SU-DHL-6 (cell line): ENCODE data around the gene ALKBH6.
A peak's percentile ranks its signal among the peaks of the same experiment; 100 is the strongest.

Source experiments
- H2AFZ ChIP-seq: fragments of 200-600 bp; sonication (generic); 2 replicates; pipeline ENCODE4 v1.6.1; 2014; ENCODE audit warnings: low read depth, mild to moderate bottlenecking, moderate library complexity, mixed read lengths, antibody characterized with exemption, low read length; ENCODE audit not compliant: severe bottlenecking
- H3F3A ChIP-seq: fragments of 200-600 bp; shearing (Covaris generic); 2 replicates; pipeline ENCODE4 v1.6.0; 2016; ENCODE audit warnings: antibody characterized with exemption, mild to moderate bottlenecking; ENCODE audit not compliant: insufficient read depth
- H3K27ac ChIP-seq: fragments of 200-600 bp; sonication (generic); 2 replicates; pipeline ENCODE4 v1.5.1; 2016; ENCODE audit warnings: low read depth, mild to moderate bottlenecking, low read length, moderate library complexity, mixed read lengths
- H3K27me3 ChIP-seq: fragments of 200-600 bp; sonication (generic), shearing (Covaris generic); 2 replicates; pipeline ENCODE4 v1.6.0; 2014; ENCODE audit warnings: mild to moderate bottlenecking, low read length
- H3K36me3 ChIP-seq: fragments of 200-600 bp; sonication (generic); 2 replicates; pipeline ENCODE4 v1.6.1; 2014; ENCODE audit warnings: mild to moderate bottlenecking, low read length, mixed read lengths
- H3K4me2 ChIP-seq: fragments of 300-600, 200-600 bp; shearing (Covaris generic), sonication (generic); 2 replicates; pipeline ENCODE4 v1.6.0; 2014; ENCODE audit warnings: low read length, low read depth, mild to moderate bottlenecking; ENCODE audit not compliant: poor library complexity, severe bottlenecking
- H3K4me3 ChIP-seq: fragments of 200-600 bp; sonication (generic); 2 replicates; pipeline ENCODE4 v1.5.1; 2014; ENCODE audit warnings: antibody characterized with exemption, low read length, mild to moderate bottlenecking, mixed read lengths; ENCODE audit not compliant: insufficient read depth, poor library complexity, severe bottlenecking
- H3K79me2 ChIP-seq: fragments of 200-600 bp; sonication (generic); 2 replicates; pipeline ENCODE4 v1.6.1; 2014; ENCODE audit warnings: mild to moderate bottlenecking, low read length, moderate library complexity; ENCODE audit not compliant: insufficient read depth
- H3K9ac ChIP-seq: fragments of 200-600 bp; sonication (generic); 2 replicates; pipeline ENCODE4 v1.7.0; 2014; ENCODE audit warnings: mild to moderate bottlenecking, low read length
- H3K9me2 ChIP-seq: fragments of 200-600 bp; sonication (generic); replicated peaks from 2 replicates; pipeline ENCODE4 v1.6.1; 2014; ENCODE audit warnings: low read length; ENCODE audit not compliant: insufficient read depth
- H3K9me3 ChIP-seq: fragments of 200-600 bp; sonication (generic); 2 replicates; pipeline ENCODE4 v1.6.1; 2014; ENCODE audit warnings: low read length, mixed read lengths; ENCODE audit not compliant: insufficient read depth
- H4K20me1 ChIP-seq: fragments of 200-600 bp; sonication (generic); 2 replicates; pipeline ENCODE4 v1.6.1; 2014; ENCODE audit warnings: low read depth, mild to moderate bottlenecking, antibody characterized with exemption, low read length, moderate library complexity, mixed read lengths
- EZH2phosphoT487 ChIP-seq: fragments of 200-600 bp; sonication (generic), shearing (Covaris generic); conservative IDR thresholded peaks from 2 replicates; pipeline ENCODE4 v1.6.1; 2018; ENCODE audit warnings: mild to moderate bottlenecking, antibody characterized with exemption, low read length, moderate library complexity, mixed read lengths
- TF ChIP-seq, protein P1 (sequence below): fragments of 200-600 bp; sonication (generic); IDR thresholded peaks from one replicate; pipeline ENCODE4 v1.5.1; 2017; ENCODE audit warnings: antibody characterized with exemption, mild to moderate bottlenecking, low read length, moderate library complexity; ENCODE audit not compliant: insufficient read depth, poor library complexity, severe bottlenecking

ALKBH6 gene

DNA sequence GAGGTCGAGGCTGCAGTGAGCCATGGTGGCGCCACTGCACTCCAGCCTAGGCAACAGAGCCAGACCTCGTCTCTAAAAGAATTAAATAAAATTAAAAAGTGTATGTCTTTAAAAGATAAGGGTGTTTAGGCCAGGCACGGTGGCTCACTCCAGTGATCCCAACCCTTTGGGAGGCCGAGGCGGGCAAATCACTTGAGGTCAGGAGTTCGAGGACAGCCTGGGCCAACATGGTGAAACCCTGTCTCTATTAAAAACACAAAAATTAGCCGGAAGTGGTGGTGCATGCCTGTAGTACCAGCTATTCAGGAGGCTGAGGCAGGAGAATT, 26.5 kb downstream of the ALKBH6 start:
- Histone ChIP-seq H3K27me3 (no peaks in the 10 kb centered on the region), H2AFZ (peak overlapping the region; percentile 88), H3K79me2 (no peaks in the 10 kb centered on the region), H3K4me2 (peak overlapping the region; percentile 74), H3K9ac (peak overlapping the region; percentile 60), H4K20me1 (no peaks in the 10 kb centered on the region), H3K9me3 (no peaks in the 10 kb centered on the region), H3K27ac (no peak overlapping the region), H3K9me2 (no peaks in the 10 kb centered on the region), H3F3A (no peaks in the 10 kb centered on the region), H3K4me3 (peak overlapping the region; percentile 56), H3K36me3 (no peaks in the 10 kb centered on the region)
- TF ChIP-seq, protein P1, sequence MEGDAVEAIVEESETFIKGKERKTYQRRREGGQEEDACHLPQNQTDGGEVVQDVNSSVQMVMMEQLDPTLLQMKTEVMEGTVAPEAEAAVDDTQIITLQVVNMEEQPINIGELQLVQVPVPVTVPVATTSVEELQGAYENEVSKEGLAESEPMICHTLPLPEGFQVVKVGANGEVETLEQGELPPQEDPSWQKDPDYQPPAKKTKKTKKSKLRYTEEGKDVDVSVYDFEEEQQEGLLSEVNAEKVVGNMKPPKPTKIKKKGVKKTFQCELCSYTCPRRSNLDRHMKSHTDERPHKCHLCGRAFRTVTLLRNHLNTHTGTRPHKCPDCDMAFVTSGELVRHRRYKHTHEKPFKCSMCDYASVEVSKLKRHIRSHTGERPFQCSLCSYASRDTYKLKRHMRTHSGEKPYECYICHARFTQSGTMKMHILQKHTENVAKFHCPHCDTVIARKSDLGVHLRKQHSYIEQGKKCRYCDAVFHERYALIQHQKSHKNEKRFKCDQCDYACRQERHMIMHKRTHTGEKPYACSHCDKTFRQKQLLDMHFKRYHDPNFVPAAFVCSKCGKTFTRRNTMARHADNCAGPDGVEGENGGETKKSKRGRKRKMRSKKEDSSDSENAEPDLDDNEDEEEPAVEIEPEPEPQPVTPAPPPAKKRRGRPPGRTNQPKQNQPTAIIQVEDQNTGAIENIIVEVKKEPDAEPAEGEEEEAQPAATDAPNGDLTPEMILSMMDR: no peak
- TF ChIP-seq EZH2phosphoT487: no peak

DNA sequence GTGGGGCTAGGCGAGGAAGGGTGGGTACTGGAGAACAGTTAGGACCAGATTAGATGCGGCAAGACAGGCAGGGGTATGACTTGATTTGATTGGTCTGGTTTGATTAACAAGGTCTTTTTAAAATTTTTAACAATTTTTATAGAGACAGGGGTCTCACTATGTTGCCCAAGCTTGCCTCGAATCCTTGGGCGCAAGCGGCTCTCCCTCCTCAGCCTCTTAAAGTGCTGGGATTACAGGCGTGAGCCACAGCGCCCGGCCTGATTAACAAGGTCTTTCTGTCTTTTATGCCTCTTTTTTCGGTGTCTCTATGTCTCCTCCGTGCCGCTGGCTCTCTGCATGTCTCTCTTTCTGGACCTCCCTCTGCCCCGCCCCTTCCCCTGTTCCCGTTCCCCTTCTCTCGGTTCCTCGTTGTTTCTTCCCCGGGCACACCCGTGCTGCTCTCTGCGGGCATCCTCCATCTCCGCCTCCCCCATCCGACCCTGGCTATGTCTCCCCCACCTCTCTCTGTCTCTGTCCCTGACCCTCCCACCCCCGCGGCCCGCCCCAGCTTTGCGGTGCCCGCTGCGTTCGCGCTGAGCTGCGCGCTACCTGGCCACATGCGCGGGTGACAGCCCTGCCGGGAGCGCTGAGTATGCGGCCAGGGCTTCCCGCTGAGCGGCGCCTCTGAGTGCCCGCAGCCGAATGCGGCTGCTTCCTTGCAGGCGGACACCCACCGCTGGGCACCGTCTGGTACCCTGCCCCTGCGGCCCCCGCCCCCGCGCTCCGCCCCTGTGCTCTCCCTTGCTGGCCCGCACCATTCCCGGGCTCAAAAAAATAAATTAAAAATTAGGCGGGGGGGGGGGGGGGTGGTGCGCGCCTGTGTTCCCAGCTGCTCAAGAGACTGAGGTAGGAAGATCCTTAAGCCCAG, 27.1 kb downstream of the ALKBH6 start:
- TF ChIP-seq, protein P1: no peak
- no peak for TF ChIP-seq EZH2phosphoT487
- H3K9me2 ChIP-seq: no peaks in the 10 kb centered on the region
- H3K4me2 ChIP-seq: peak overlapping the region; percentile 74
- H3K27me3 ChIP-seq: no peaks in the 10 kb centered on the region
- H4K20me1 ChIP-seq: no peaks in the 10 kb centered on the region
- H3K9me3 ChIP-seq: no peaks in the 10 kb centered on the region
- no peaks in the 10 kb centered on the region for H3K36me3 ChIP-seq
- H3F3A ChIP-seq: no peaks in the 10 kb centered on the region
- H2AFZ ChIP-seq: peak overlapping the region; percentile 88
- H3K9ac ChIP-seq: peak overlapping the region; percentile 60
- peak overlapping the region; percentile 56 for H3K4me3 ChIP-seq
- no peak overlapping the region for H3K27ac ChIP-seq
- H3K79me2 ChIP-seq: no peaks in the 10 kb centered on the region

DNA sequence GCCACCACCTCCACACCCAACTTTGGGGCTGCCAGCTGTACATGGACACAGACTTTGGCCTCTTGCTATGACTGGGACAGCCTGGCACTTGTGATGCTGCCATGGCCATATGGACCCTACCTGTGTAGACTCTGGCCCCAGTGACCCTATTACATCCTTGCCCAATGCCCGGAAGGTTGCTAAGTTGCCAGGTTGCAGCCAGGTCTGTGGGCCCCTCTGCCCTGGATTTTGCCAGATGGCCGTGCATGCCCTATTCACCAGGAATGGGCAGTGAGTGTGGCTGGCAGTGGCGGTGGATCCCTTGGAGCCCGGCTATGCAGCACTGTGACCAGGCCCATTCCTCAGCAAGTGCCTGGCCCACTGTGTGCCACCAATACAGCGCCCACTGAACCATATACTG, 27.9 kb downstream of the ALKBH6 start:
- Histone ChIP-seq H3K9ac (no peak overlapping the region), H3F3A (no peaks in the 10 kb centered on the region), H3K27me3 (no peaks in the 10 kb centered on the region), H3K9me2 (no peaks in the 10 kb centered on the region), H3K36me3 (no peaks in the 10 kb centered on the region), H3K9me3 (no peaks in the 10 kb centered on the region), H3K4me3 (no peak overlapping the region), H2AFZ (no peak overlapping the region), H3K4me2 (no peak overlapping the region), H3K27ac (no peak overlapping the region), H3K79me2 (no peaks in the 10 kb centered on the region), H4K20me1 (no peaks in the 10 kb centered on the region)
- TF ChIP-seq EZH2phosphoT487: no peak
- TF ChIP-seq, protein P1: no peak
